Stimulated activated CD8-positive, alpha-beta memory T cell treated with anti-CD3 and anti-CD28 coated beads, Interleukin-15, amount 100 ng/mL, for 1 hour (primary cell): ENCODE results near the gene CUL1.

ENCODE experiments used
- DNase-seq: peaks from one replicate; pipeline ENCODE4 v3.0.0-alpha.2; 2020; ENCODE audit warnings: low read depth

CUL1 gene

GRCh38 chr7:148718431-148718830 lies 19.7 kb downstream of the CUL1 start:
- no peak for DNase-seq

GRCh38 chr7:148719753-148720152 lies 21.1 kb downstream of the CUL1 start:
- DNase-seq = no peak

GRCh38 chr7:148720472-148720871 lies 21.8 kb downstream of the CUL1 start:
- DNase-seq = no peak

GRCh38 chr7:148721390-148721789 lies 22.7 kb downstream of the CUL1 start:
- DNase-seq = no peak

- DNase-seq = no peak
Observed at GRCh38 chr7:148722340-148723165, 23.9 kb downstream of the CUL1 start.

- no peak for DNase-seq
Observed at GRCh38 chr7:148723166-148723559, 24.5 kb downstream of the CUL1 start.

GRCh38 chr7:148723846-148724245 lies 25.1 kb downstream of the CUL1 start:
- no peak for DNase-seq

GRCh38 chr7:148726385-148726784 lies 27.7 kb downstream of the CUL1 start:
- DNase-seq = no peak

GRCh38 chr7:148727501-148728278 lies 29.0 kb downstream of the CUL1 start:
- DNase-seq = no peak

GRCh38 chr7:148729984-148730733 lies 31.5 kb downstream of the CUL1 start:
- DNase-seq = no peak

GRCh38 chr7:148732862-148733261 lies 34.2 kb downstream of the CUL1 start:
- DNase-seq = no peak

- DNase-seq = no peak
Observed at GRCh38 chr7:148733496-148733895, 34.8 kb downstream of the CUL1 start.

GRCh38 chr7:148735141-148735540 lies 36.4 kb downstream of the CUL1 start:
- DNase-seq = no peak

GRCh38 chr7:148735967-148736366 lies 37.3 kb downstream of the CUL1 start:
- DNase-seq = no peak

- no peak for DNase-seq
Observed at GRCh38 chr7:148738737-148739535, 40.2 kb downstream of the CUL1 start.

- no peak for DNase-seq
Observed at GRCh38 chr7:148746135-148746534, 47.4 kb downstream of the CUL1 start.

GRCh38 chr7:148747274-148747673 lies 48.6 kb downstream of the CUL1 start:
- no peak for DNase-seq

- no peak for DNase-seq
Observed at GRCh38 chr7:148750442-148751355, 52.0 kb downstream of the CUL1 start.

- no peak for DNase-seq
Observed at GRCh38 chr7:148753224-148753623, 54.5 kb downstream of the CUL1 start.

GRCh38 chr7:148754912-148755311 lies 56.2 kb downstream of the CUL1 start:
- no peak for DNase-seq
